ENCODE measurements around the gene ACYP2.
"Not testable (repeated sequence)": the region's sequence is repeated elsewhere in the genome, so short reads cannot be mapped to it uniquely, and the experiment has no call there.

Gene ACYP2

DNA sequence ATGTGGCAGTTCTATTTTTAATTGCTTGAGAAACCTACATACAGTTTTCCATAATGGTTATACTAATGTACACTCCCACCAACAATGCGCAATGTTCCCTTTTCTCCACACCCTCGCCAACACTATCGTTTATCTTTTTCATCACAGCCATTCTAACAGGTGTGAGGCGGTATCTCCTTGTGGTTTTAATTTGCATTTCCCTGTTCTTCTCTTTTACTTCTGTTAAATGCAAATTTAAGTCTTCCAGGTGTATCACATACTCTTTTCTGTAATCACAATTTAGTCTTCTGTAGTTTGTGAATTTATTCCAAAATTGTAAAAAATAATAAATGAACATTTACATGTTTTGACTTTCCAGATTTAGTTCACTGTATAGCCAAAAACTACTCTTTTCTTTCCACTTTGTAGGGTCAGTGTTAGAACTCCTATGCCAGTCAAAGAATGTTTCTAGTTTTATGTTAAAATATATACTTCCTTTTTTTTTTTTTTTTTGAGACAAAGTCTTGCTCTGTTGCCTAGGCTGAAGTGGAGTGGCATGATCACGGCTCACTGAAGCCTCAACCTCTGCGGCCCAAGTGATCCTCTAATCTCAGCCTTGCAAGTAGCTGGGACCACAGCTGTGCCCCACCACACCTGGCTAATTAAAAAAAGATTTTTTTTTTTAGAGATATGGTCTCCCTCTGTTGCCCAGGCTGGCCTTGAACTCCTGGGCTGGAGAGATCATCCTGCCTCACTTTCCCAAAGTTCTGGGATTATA is 15.4 kb upstream of the ACYP2 start:
- no peak for DNase-seq

DNA sequence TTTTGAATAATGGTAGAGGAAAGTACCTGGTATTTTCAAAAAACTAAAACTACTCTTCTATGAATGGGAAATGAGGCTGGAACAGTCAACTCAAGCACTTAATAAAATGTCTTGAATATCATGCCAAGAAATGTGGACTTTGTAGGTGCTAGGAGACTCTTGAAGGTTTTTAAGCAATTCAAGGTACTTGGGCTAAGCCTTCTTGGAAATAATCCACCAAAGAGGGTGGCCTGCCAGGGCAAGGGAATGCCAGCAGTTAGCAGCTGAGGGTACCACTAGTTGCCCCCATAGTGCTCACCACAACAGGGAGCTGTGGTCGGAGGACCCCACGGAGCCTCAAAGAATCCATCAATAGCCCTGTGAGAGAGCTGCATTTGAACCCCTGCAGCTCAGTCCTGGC is 14.6 kb upstream of the ACYP2 start:
- no peak for DNase-seq

DNA sequence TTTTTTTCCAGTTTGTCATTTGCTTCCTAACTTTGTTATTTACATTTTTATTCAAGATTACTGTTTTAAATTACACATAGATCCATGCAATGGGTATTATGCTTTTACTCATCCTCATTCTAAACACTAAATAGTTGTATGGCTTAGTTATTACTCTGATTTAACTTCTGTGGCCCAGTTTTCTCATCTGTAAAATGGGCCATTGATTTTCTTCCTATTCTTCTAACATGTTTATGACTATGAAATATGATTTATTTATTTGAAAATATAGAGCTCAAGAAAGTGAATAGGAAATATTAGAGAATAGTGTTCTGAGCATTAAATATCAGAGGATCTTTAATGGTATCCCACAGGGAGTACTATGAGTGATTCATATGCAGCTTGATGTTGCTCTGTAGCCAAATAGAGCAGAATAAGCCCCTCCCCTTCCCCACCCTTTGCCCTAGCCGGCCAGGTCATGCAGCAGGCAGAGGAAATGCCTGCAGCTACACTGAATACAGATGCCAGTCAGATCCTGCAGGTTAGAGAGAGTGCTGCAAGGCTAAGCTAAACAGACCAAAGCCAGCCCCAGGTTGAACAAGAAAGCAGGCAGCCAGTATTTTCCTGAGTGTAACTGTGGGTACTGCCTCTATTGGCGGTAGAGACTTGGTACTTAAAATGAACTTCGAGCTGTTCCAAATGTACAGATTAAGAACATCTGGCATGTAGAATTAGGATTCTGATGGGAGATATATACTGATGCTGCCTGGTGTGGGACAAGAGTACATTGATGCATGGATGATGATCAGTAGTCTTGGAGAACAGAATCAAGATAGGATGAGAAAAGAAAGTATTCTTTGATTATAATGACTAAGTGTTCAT is 11.7 kb upstream of the ACYP2 start:
- no peak for DNase-seq

DNA sequence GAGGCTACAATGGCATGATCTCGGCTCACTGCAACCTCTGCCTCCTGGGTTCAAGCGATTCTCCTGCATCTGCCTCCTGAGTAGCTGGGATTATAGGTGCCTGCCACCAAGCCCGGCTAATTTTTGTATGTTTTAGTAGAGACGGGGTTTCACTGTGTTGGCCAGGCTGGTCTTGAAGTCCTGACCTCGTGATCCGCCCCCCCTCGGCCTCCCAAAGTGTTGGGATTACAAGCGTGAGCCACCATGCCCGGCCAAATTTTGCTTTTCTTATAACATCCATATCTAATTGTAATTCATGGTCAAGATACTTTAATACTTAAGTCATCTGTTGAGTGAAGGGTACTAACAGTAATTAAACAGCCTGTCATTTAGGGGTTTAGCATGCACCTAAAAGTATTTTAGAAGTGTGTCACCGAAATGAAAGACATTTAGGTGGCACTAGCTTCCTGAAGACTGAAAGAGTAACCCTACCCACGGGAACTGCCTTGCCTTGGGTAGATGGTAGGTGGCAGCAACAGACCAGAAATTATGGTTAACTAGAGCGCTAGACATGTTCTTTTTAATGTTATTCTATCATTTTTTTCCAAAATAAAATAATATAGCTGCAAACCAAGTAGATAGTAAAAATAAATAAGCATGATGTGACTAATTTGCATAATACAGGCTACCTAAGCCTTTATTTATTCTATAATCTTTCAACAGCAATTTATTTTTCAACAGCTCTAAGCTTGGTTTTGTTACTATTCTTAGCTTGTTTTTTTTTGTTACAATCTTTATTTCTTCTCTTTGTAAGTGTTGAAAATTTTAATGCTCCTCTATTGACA is 8.6 kb upstream of the ACYP2 start:
- peak; percentile 18 for DNase-seq

DNA sequence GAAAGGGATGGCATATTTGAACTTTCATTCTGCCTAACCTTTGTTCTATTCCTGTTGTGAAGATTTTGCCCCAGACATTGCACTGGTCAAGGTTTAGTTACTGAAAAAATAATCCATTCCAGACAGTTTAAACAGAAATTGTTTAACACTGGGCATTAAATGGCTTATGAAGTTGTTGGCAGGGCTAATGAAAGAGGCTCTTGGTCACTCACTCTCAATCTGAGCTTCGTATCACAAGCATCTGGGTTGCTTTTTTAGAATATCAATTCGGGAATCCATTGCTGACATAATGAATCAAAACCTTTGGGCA is 8.0 kb upstream of the ACYP2 start:
- DNase-seq, result no peak

DNA sequence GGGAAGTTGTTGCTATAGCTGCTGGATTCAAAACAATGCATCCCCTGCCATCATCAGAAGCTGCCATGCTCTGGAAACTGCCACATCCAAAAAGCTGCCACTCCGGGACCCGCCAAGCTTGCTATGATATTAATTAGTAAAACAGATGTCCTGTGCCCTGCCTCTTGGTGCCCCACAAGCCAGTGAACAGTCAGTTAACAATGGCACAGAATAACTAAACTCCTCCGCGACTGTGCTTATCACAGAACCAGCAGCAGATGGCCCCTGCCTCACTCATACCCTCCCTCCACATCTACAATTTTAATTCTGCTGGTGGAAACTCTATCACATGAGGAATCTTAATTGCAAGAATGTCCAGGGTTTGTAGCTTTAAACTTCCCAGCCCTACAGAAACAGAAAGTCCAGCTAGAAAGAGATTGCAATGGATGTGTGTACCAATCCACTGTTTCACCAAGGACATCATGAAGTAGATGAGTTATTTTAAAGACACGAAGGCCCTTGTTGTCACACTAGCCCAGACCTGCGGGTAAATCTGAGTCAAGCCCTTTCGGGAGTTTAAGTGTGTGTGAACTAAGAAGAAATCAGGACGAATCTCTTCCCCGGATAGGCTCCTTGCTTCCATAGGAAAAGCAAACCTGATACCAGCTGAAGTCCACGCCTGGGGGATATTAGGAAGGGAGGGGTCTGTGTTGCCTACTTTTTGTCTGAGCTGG is 7.4 kb upstream of the ACYP2 start:
- DNase-seq, result no peak

DNA sequence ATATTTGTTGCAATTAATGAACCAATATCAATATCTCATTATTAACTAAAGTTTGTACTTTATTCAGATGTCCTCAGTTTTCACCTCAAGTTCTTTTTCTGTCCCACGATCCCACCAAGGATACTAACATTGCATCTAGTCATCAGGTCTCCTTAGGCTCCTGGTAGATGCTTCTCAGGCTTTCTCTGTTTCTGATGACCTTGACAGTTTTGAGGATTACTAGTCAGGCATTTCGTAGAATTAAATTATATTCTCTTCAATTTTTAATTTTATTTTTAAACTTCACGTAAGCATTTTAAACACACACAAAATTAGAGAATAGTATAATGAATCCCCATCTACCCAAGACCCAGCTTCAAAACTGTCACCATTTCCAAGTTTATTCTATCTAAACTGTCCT is 5.6 kb upstream of the ACYP2 start:
- DNase-seq, result no peak

DNA sequence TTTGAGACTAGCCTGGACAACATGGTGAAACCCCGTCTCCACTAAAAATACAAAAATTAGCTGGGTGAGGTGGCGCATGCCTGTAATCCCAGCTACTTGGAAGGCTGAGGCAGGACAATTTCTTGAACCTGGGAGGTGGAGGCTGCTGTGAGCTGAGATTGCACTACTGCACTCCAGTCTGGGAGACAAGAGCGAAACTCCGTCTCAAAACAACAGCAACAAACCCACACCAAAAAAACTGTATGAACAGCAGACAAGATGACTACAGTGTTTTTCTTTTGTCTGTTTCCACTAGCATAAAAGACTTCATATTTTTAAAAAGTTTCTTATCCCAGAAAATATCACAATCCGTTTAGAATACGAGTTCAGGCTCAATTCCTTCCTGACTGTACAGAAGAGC is 936 bp upstream of the ACYP2 start:
- not testable (repeated sequence) for DNase-seq

DNA sequence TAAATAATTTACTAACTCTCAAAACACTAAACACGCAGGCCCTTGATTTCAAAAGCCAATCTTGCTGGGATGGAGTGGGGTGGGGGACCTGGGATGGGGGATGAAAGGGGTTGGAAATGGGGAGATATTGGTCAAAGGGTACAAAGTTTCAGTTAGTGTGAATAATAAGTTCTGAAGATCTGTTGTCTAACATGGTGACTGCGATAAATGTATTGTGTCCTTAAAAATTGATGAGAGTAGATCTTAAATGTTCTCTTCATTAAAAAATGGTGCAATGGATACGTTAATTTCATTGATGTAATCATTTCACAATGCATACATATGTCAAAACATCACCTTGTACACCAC is 505 bp upstream of the ACYP2 start:
- no peak for DNase-seq

DNA sequence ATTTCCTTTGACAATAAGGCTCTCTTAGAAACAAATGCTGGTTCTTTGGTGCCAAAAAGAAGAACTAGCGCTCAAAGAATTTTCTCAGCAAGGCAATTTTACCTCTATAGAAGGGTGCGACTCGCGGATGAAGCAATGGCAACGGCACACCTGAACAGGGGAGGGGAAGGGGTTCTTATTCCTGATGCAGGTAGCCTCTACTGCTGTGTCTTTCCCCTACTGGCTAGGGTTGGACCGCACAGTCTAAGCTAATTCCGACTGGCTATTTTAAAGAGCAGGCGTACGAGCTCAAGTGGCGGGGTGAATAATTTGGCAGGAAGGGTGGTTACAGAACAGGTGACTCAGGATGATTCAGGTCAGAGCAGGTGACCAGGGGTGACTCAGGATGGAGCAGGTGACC is 1.2 kb downstream of the ACYP2 start:
- DNase-seq, result not testable (repeated sequence)

DNA sequence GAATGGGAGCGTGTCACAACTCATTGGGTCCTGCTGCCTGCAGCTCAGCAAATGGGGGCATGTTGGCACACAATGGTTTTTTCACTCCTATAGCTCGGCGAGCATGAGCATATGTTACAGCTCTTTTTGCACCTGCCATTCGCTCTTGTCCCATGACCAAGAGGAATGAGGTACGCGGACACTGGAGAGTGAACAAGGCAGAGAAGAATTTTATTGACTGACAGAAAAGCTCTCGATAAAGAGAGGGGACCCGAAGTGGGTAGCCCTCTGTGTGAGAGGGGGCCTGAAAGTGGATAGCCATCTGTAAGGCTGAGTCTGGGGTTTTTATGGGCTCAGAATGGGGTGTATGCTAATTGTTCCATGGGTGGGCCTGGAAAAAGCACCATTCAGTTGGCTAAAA is 5.5 kb downstream of the ACYP2 start:
- DNase-seq, result no peak

DNA sequence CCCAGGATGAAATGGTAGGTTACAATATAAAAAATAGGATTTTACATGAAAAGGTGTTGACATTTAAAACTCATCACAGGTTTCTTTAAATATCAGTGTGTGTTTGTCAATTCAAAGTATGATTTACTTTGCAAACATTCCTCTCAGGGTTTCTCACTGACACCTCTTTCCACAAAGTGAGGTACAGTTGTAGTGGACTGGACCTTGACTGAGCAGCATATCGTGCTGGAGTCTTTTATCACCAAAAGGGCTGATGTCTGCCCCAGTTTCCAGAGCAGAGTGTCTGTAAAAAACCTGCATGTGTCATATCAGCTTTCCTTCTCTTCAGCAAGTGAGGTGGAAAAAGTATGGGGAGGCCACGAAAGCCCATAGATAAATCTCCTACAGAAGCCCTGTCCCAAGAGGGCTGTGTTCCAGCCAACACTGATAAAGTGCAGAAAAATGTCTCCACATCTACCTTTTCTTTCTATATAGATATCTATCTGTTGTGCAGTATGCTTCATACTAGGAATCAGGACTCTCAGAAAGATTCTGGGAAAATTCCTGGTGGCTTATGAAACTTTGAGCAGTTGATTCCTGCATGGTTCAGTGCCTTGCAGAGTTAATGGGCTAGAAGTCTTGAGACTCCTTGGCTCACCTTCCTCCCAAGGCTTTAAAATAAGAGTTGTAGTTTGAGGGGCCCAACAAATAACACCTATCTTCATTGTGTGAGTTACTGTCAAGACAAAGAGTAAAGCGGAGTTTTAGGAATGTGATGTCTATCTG is 6.9 kb downstream of the ACYP2 start:
- no peak for DNase-seq

DNA sequence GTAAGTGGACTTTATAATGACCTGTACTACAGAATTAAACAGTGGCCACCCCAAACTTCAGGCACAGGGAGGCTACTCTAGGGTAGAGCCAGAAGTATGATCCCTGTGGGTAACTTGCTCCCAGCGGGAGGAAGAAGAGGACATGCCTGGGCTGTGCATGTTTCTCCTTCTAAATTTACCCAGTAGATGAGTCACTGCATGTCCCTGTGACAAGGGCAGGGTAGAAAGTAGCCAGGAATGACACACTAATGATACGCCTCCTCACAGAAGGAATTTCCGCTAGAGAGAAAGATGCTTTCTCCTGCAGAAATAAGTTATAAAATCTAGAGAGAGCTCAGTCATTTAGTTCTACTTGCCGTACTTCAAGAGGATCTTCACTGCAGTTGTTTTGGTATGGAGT is 7.5 kb downstream of the ACYP2 start:
- DNase-seq, result no peak

DNA sequence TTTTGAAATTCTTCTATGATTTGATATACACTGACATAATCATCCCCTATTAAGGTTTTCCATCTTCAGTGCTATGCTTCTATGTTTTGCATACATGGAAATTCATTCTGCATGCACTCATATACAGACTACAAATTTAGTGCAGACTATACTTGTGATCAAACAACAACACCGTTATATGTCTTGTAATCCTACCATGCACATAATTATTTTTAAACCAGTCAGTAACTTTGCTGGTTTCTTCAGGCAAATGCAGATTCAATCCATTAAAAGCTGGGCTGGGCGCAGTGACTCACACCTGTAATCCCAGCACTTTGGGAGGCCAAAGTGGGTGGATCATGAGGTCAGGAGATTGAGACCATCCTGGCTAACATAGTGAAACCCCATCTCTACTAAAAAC is 11.8 kb downstream of the ACYP2 start:
- not testable (repeated sequence) for DNase-seq

DNA sequence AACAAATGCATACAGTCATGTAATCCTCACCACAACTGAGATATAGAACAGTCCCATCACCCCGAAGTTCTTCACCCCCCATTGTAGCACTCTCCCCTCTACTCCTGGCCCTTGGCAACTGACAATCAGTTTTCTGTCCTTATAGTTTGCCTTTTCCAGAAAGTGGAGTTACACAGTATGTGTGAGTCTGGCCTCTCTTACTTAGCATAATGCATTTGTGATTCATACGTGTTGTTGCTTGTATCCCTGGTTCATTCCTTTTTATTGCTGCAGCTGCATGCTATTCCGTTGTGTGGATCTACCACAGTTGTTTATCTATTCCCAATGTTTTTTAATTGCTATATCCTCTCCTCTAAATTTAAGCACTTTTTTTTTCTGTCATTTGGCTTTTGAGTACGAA is 17.6 kb downstream of the ACYP2 start:
- no peak for DNase-seq

DNA sequence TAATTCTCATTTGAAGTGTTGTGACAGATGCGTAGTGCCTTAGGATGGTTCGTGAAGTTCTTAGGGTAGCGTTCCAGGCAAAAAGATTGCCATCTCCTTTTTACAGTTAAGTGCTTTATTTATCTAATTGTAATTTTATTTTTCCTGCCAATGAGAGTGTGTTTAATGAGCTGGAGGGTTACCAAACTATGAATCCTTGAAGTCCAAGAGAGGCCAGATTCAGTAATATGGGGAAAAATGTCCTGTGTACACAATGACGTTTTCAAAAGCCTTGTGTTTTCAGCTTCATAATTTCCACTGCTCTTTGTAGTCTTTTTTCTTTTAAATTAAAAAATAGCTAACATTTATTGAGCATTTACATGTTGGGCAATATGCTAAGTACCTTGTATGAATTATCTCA is 23.8 kb downstream of the ACYP2 start:
- no peak for DNase-seq

DNA sequence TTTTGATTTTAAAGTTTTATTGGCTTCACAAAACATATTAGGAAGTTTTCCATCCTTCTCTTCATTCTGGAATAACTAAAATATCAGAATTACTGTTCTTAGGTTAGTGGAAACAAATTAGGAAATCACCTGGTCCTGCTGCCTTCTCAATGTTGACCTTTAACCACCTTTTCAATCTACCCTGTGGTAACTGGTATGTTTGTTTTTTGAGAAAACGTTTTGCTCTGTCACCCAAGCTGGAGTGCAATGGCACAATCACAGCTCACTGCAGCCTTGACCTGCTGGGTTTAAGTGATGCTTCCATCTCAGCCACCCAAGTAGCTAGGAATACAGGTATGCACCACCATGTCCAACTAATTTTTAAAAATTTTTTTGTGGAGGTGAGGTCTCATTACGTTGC is 28.4 kb downstream of the ACYP2 start:
- DNase-seq, result no peak

DNA sequence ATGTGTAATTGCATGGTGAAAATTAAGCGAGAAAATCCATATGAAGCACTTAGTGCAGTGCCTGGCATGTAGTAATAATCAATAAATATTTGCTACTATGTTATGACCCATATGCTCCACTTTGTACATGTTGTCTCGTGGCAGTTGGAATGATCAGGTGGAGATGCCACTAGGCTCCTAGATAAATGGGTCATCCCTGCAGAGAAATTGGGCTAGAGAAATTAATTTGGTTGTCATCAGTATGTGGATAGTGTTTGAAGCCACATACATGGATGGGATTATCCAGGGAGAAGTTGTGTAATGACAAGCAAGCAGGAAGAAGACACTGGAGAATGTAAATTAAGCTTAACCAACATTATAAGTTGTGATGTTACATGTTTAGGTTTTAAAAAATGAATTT is 33.0 kb downstream of the ACYP2 start:
- DNase-seq, result no peak

DNA sequence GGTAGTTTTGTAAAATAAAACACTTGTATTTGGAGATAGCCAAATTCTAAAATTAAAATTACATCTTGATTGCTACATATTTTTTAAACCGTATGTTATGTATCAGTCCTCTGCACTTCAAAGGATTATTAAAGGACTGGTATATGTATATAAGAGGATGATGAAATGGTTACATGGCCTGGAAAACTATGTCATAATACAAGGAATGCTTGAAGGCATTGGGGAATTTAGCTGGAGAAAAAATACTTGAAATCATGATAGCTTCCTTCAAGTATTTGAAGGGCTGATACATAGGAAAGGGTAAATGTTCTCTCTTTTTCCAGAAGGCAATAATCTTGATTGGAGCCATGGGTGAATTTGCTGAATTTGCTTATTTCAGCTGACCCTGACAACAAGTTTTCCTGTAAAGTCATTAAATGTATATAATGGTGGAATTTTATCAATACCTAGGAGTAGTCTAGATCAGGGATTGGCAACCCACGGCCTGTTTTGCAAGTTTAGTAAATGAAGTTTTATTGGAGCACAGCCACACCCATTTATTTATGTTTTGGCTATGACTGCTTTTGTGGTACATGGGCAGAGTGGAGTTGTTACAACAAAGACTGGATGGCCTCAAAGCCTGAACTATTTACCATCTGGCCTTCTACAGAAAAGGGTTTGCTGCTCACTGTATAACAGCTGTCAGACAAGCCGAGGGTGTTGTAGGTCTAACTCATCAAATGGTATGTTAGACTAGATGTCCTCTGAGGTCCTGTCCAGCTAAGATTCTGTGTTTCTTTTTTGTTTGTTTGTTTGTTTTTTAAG is 34.4 kb downstream of the ACYP2 start:
- no peak for DNase-seq

DNA sequence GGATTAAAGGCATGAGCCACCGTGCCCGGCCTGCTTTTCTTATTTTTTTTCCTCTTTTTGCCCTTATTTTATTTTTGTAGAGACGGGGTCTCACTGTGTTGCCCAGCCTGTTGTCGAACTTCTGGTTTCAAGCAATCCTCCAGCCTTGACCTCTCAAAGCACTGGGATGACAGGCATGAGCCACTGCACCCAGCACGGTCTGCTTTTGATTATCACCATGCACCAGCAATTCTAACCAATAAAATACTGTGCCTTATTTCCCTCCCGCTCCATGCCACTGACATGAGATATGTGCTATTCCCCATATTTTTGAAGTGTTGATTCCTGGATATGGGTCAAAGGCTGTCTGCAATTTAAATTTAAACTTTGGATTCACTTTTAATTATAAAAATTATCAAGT is 42.9 kb downstream of the ACYP2 start:
- DNase-seq, result no peak

DNA sequence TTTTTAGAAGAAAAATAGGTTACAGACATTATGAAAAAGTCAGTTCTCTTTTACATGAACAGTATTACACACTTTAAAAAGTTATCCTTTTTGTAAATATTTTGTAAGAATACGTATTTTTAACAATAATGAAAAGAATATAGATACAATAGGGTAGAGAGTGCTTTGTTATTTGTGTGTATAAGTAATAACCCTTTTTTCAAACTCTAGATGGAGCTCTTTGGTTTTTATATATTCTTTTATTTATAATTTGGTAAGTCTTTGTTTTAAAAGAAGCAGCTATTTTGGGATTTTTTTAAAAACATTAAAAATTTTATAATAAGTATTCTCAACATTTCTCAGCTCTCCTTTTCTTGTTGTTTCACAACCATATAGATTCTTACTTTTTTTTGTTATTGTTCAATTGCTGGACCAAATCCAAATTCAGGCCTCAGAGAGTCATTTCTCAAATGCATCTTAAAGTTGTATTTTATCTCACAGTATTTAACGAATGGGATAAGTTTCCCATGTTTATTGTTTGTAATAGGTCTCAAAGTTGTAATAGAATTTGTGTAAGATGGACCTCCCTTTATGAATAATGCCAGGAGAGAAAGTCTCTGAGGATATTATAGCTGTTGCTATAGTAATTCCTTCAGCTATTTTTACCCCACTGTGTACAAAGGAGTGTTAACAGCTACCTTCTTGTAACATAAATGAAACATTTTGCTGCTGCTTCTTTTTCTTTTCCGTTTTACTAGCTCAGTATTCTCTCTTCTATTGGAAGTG is 46.4 kb downstream of the ACYP2 start:
- no peak for DNase-seq

Data from NCI-H748 treated with DMSO at 0.1 percent for 48 hours (cell line).